Esophagus muscularis mucosa (tissue), 4 donors: ENCODE data around the gene WNT3. TPM values are rescaled to one million over a fixed set of nuclear protein-coding genes. Genes with fewer than 3 reads are reported as not detected.

Experiments used
- DNase-seq: peaks from one replicate; pipeline ENCODE4 v3.0.0-alpha.2; 2017; ENCODE audit errors: extremely low spot score
- H3K27ac ChIP-seq, 4 donors: fragments of 200-600 bp; sonication (generic); replicated peaks in 1 of 4; 1 replicate in 3 of 4; 2 replicates in 1 of 4; pipeline ENCODE4 v1.5.1; 2016 to 2019; ENCODE audit warnings: mild to moderate bottlenecking in 1 of 4
- H3K27me3 ChIP-seq, 4 donors: fragments of 200-600 bp; sonication (generic); one replicate each; pipeline versions ENCODE4 v1.5.1 to v1.6.0; 2016 to 2019
- H3K36me3 ChIP-seq, 4 donors: fragments of 200-600 bp; sonication (generic); one replicate each; pipeline ENCODE4 v1.5.1; 2016 to 2019
- H3K4me1 ChIP-seq, 4 donors: fragments of 200-600 bp; sonication (generic); one replicate each; pipeline ENCODE4 v1.5.1; 2016 to 2019
- H3K4me3 ChIP-seq, 4 donors: fragments of 200-600 bp; sonication (generic); 1 replicate in 2 of 4; 2 replicates in 2 of 4; pipeline ENCODE4 v1.5.1; 2016 to 2019; ENCODE audit warnings: mild to moderate bottlenecking in 4 of 4, moderate library complexity in 1 of 4
- H3K9me3 ChIP-seq, 4 donors: fragments of 200-600 bp; sonication (generic); 1 replicate in 3 of 4; 2 replicates in 1 of 4; pipeline ENCODE4 v1.5.1; 2016 to 2019
- EP300 ChIP-seq: sonication (generic); formaldehyde crosslinking; IDR thresholded peaks from one replicate; pipeline ENCODE4 v1.6.1; 2017; ENCODE audit warnings: antibody characterized with exemption
- POLR2A ChIP-seq: fragments of 450-650 bp; IDR thresholded peaks from one replicate; pipeline ENCODE4 v1.6.1; 2017; ENCODE audit warnings: antibody characterized with exemption, moderate library complexity, mild to moderate bottlenecking, low read depth
- POLR2AphosphoS5 ChIP-seq, 2 donors: sonication (generic); formaldehyde crosslinking; IDR thresholded peaks; one replicate each; pipeline ENCODE4 v1.6.1; 2017; ENCODE audit warnings: antibody characterized with exemption in 2 of 2
- WGBS: methylation state at CpG from one replicate; pipeline ENCODE4 v1.1.5; 2018; 5-methylcytosine and 5-hydroxymethylcytosine counted together
- intact Hi-C: fragments of 100-400 bp; cut with DNase I; formaldehyde crosslinking; loops from one replicate; pipeline ENCODE4 v1.15.1; 2023
- total RNA-seq, 4 donors: library from RNA; depleted of rRNA; stranded (reverse); fragments of >200 nt; gene quantifications; one replicate each; pipeline versions ENCODE4 v1.1.0 to v1.2.1, GENCODE V29; 2016
- TF ChIP-seq, protein P1 (sequence below), 3 experiments: fragments of 200-600 bp in 2 of 3; fragments of 450-650 bp in 1 of 3; sonication (generic) in 2 of 3; IDR thresholded peaks; one replicate each; pipeline ENCODE4 v1.5.1; 2017 to 2019; ENCODE audit warnings: antibody characterized with exemption in 3 of 3, mild to moderate bottlenecking in 2 of 3, moderate library complexity in 1 of 3

The WNT3 gene
- total RNA-seq, 4 donors from 2014 or later: under 0.01 to 1.3 (median 1.1) TPM

DNA sequence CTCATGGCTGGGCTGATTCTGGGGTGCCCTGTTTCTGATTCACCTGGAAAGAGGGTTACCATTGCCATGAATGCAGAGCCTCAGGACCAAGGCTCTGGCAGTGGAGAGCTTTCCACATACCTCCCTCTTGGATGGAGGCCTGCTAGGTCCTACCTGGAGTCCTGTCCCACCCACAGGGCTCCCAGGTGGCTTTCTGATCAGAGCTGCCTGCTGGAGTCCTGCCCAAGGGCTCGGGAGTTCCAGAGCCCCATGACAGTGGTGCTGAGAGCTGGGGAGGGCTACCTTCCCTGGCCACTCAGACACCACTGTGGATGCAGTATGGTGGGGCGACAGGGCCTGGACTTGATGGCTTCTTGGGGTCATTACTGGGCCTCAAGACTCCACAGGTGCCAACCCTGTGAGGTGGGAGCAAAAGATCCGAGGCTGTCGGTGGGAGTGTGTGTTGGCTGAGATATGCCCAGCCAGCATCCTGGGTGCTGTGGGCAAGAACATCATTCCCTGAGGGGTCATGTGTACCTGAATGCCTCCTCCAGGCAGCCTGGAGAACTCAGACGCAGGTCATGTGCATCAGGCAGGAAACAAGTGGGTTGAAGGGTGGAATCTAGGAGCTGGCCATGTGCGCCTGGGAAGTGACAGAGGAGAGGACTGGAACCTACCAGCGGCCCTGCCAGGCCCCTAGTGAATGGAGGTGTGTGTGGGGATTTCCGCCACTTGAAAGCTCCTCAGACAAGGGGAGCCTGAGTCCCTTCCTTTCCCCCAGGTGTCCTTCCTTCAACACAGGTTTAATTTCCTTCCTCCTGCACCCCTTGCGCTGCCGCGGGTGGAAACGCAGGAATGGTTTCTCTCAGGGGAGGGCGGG is 2.3 kb upstream of the WNT3 start:
- intact Hi-C loops: no loop called here

DNA sequence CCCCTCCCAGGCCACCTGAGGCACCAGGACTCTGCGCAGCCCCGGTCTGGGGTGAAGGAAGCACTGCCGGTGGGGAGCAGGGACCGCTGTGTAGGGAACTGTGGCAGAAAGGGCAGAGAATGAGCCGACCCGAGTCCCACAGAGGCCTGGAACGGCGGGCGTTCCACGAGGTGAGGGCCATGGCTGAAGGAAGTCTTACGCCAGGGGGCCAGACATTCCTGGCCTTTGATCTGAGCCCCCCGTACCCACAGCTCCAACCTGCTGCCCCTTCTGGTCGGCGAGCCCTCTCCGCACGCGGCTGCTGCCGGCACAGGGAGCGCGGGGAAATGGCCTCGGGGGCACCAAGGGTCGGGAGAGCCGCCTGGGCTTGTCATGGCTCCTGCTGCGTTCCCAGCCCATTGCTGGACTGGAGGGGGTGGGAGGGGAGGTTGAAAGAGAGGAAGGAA is 1.4 kb upstream of the WNT3 start:
- Histone ChIP-seq H3K4me3 (no peak overlapping the region), H3K27me3 (peaks cover 6 to 95% (median 61%) of the 10 kb centered on the region in 4 donors), H3K27ac (no peak overlapping the region), H3K36me3 (no peaks in the 10 kb centered on the region), H3K9me3 (no peaks in the 10 kb centered on the region), H3K4me1 (peaks cover 17 to 48% (median 30%) of the 10 kb centered on the region in 4 donors)
- DNase-seq: no peak
- no peak for TF ChIP-seq POLR2AphosphoS5 (IDR thresholded peaks at IDR 0.05)
- TF ChIP-seq, protein P1, sequence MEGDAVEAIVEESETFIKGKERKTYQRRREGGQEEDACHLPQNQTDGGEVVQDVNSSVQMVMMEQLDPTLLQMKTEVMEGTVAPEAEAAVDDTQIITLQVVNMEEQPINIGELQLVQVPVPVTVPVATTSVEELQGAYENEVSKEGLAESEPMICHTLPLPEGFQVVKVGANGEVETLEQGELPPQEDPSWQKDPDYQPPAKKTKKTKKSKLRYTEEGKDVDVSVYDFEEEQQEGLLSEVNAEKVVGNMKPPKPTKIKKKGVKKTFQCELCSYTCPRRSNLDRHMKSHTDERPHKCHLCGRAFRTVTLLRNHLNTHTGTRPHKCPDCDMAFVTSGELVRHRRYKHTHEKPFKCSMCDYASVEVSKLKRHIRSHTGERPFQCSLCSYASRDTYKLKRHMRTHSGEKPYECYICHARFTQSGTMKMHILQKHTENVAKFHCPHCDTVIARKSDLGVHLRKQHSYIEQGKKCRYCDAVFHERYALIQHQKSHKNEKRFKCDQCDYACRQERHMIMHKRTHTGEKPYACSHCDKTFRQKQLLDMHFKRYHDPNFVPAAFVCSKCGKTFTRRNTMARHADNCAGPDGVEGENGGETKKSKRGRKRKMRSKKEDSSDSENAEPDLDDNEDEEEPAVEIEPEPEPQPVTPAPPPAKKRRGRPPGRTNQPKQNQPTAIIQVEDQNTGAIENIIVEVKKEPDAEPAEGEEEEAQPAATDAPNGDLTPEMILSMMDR (IDR thresholded peaks at IDR 0.05): no peak
- TF ChIP-seq EP300: no peak
- 33% methylated on average over 16 of the region's 24 CpGs for WGBS
- intact Hi-C loops: no loop called here

More for the DNA sequence above, 2.3 kb upstream of the WNT3 start:
- TF ChIP-seq, protein P1 (IDR thresholded peaks at IDR 0.05): no peak
- TF ChIP-seq EP300 (no peak), POLR2AphosphoS5 (IDR thresholded peaks at IDR 0.05) (no peak), POLR2A (no peak)
- Histone ChIP-seq H3K4me3 (no peak overlapping the region), H3K27ac (no peak overlapping the region), H3K9me3 (no peaks in the 10 kb centered on the region), H3K36me3 (no peaks in the 10 kb centered on the region), H3K4me1 (peaks cover 17 to 48% (median 30%) of the 10 kb centered on the region in 4 donors), H3K27me3 (peaks cover 6 to 92% (median 56%) of the 10 kb centered on the region in 4 donors)
- no peak for DNase-seq
- WGBS: 59% methylated on average over 11 of the region's 13 CpGs

DNA sequence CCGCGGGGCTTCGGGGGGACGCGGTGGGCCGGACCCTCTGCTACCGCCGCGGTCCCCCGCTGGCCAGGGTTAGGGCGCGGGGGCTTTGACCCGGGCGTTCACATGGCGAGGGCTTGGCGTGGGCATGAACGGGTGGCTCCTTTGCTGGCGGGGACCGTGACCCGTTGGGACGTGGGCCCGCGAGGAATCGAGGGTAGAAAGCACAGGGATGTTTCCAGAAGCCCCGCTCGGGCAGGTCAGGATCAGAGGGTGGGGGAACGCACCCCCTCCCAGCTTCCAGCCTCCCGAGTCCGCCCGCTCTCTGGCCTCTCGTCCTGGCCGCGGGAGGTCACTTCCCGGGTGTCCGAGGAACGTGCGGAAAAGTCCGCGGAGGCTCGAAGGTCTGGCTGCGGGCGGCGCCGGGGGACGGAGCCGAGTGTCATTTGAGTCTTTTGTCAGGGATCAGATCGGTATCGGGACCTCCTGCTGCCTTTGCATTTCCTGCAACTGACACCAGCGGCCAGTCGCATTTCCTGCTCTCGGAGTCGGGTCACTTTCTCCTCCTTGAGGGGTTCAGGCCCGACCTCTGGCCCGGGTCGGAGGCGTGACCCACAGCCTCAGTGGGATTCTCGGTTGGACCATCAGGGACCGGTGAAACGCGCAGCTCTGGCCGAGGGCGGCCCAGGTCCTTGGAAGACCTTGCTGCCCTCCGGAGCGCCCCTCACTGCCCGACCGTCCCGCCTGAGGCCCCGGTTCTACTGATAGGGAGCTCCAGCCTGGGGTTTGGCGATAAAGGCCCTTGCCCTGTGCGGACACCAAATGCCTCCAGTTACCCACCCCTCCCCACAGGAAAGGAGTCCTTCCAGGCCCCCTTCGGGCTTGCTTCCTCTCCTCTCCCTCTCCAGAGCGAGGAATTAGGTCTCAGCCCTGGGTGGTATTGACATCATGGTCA is 702 bp upstream of the WNT3 start:
- 25% methylated on average over 31 of the region's 72 CpGs for WGBS
- intact Hi-C loops: no loop called here

DNA sequence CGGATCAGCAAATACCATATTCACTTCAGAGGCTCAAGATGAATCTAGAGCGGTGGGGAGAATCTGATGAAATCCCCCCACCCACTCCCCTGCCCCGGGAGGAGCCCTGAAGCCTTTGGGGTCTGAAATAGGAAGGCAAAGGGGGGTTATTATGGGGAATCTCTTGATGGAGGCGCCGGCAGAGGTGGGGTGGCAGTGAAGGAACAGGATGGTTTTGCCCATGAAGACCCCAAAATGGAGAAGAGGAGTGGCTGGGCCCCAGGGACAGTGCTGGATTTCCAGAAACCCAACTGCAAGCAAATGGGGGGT is 637 bp downstream of the WNT3 start:
- TF ChIP-seq, protein P1 (IDR thresholded peaks at IDR 0.05): no peak
- TF ChIP-seq POLR2AphosphoS5 (IDR thresholded peaks at IDR 0.05) (no peak), POLR2A (no peak), EP300 (no peak)
- Histone ChIP-seq H3K36me3 (no peaks in the 10 kb centered on the region), H3K9me3 (no peaks in the 10 kb centered on the region), H3K27me3 (peaks cover 6 to 97% (median 61%) of the 10 kb centered on the region in 4 donors), H3K27ac (no peak overlapping the region), H3K4me3 (no peak overlapping the region), H3K4me1 (peaks cover 17 to 51% (median 30%) of the 10 kb centered on the region in 4 donors)
- DNase-seq: no peak
- intact Hi-C loops: no loop called here
- WGBS: 7% methylated on average over 5 of the region's 5 CpGs

More for the DNA sequence above, 702 bp upstream of the WNT3 start:
- H3K9me3 ChIP-seq: no peaks in the 10 kb centered on the region
- H3K4me3 ChIP-seq: peak overlapping the region; percentile 43 to 56 (median 48)
- no peaks in the 10 kb centered on the region for H3K36me3 ChIP-seq
- no peak overlapping the region for H3K27ac ChIP-seq
- peaks cover 17 to 48% (median 30%) of the 10 kb centered on the region in 4 donors for H3K4me1 ChIP-seq
- peaks cover 6 to 95% (median 61%) of the 10 kb centered on the region in 4 donors for H3K27me3 ChIP-seq
- no peak for DNase-seq
- TF ChIP-seq EP300: no peak
- TF ChIP-seq, protein P1 (IDR thresholded peaks at IDR 0.05): no peak
- TF ChIP-seq POLR2AphosphoS5 (IDR thresholded peaks at IDR 0.05): no peak
- no peak for TF ChIP-seq POLR2A
